AG09309 (cell line): ENCODE measurements around the gene CCN6.

ENCODE experiments used
- DNase-seq: peaks from one replicate; pipeline ENCODE4 v3.0.0-alpha.2; 2010; ENCODE audit warnings: low read depth
- H3K4me3 ChIP-seq: 2 replicates; pipeline ENCODE4 v1.5.1; 2011; ENCODE audit warnings: mild to moderate bottlenecking, low read depth, low read length, moderate library complexity; ENCODE audit not compliant: control insufficient read depth
- CTCF ChIP-seq: IDR thresholded peaks from 2 replicates; pipeline ENCODE4 v1.5.1; 2011; ENCODE audit warnings: mild to moderate bottlenecking, low read depth, low read length, inconsistent platforms; ENCODE audit not compliant: insufficient read depth, control insufficient read depth; ENCODE audit errors: missing control alignments

The CCN6 gene

DNA sequence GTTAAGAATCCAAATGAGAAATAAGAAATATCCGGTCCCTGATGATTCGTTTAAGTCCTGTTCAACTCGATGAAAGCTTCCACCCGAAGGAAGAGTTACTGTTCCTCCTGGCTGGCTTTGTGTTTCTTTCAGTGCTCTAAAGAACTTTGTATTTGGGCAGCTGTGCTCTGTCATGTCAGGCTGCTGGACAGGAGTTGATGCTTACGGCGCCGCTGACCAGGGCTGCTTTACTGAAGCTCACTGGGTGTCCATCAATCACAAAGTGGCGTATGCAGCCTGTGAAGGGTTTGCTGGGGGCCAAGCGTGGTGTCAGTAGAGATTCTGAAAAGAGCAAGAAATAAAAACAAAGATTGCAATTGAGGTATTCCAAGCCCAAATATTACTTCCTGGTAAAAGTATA is 55.4 kb downstream of the CCN6 start:
- no peak overlapping the region for H3K4me3 ChIP-seq
- TF ChIP-seq CTCF, result no peak
- DNase-seq, result no peak

DNA sequence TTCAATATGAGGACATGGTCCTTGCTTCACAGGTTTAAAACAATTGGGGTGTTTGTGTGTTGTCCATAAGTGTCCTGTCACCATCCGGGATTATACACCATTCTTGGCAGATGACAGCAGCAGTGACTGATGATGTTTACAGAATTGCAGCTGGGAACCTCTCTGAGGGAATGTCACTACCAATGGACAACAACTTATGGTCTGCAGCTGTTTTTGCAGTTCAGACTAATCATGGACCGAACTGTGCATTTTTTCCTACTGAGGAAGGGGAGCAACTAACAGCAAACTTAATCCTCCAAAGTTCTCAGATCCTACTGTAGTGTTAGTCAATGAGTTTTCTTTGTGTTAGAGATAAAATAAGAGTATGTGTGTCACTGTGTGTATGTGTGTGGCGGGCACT is 59.5 kb downstream of the CCN6 start:
- no peak overlapping the region for H3K4me3 ChIP-seq
- DNase-seq, result no peak
- no peak for TF ChIP-seq CTCF

GRCh38 chr6:112113918-112114317 is 60.0 kb downstream of the CCN6 start:
- no peak for DNase-seq
- no peak for TF ChIP-seq CTCF
- H3K4me3 ChIP-seq, result no peak overlapping the region

DNA sequence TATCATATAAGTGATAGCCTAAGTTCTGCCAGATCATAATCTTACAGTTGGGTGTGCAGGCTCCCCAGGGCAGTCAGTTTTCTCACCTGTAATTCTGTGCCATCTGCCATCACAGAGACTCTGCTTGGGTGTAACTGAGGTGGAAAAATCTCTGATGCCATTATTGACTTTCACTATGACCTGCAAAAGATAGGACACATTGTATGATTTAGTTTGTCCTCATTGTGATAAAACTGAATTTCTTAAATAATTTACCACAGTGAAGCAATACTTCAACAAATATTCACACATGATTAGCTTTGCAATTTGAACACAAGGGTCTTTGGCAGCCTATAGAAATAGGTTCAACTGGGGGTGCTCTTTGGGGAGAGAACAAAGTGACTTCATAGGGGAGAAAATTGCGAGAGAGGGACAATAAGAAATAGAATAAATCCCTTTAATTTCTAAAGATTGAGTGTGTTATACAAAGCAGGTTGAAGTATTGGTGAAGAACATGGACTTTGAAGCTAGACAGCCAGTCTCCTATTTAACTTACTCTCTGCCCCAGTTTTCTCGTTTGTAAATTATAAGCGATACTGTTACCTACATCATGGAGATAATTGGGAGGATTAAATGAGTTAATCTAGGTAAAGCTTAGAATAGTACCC is 60.8 kb downstream of the CCN6 start:
- TF ChIP-seq CTCF, result no peak

DNA sequence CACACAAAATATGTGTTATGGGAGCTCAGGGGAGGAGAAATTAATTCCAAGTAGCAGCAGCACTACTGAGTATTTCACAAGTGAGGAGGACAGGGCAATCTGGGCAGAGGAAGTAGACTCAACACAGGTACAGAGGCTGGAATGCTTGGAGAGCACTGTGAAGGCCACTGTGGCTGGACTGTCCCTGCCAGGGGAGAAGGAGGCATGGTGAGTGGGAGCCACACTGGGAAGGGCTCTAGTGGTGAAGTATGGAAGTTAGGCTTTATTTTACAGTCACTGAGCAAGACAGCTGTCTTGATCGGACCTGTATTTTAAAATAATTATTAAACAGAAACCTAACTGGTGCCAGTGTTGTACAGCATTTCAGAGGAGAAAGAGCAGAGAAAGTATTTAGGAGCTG is 62.3 kb downstream of the CCN6 start:
- TF ChIP-seq CTCF, result no peak
- no peak for DNase-seq
- H3K4me3 ChIP-seq, result no peak overlapping the region

More for the DNA sequence above, 60.8 kb downstream of the CCN6 start:
- DNase-seq, result no peak
- no peak overlapping the region for H3K4me3 ChIP-seq

GRCh38 chr6:112117554-112117953 is 63.6 kb downstream of the CCN6 start:
- no peak for DNase-seq
- H3K4me3 ChIP-seq, result no peak overlapping the region
- no peak for TF ChIP-seq CTCF

DNA sequence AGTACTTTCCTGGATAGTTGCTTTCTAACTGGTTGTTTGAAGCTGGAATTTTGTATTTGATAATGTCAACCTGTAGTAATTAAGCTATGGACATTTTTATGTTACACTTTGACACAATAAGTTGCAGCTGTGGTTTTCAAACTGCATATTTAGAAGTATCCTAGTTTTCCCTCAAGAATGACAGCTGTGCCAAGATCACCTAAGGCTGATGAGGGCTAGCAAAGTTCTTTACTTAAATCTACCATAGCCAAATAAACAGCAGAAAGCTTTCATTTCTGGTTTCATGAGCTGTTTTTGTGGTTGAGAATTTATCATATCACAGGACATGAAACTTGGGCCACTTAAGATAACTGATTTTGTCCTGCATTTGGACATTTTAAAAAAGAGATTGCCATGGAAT is 64.1 kb downstream of the CCN6 start:
- no peak for TF ChIP-seq CTCF
- no peak overlapping the region for H3K4me3 ChIP-seq
- no peak for DNase-seq
